ENCODE results near the gene KMT2E. TPM values are rescaled to one million over a fixed set of nuclear protein-coding genes. Genes with fewer than 3 reads are reported as not detected.
"Not testable (repeated sequence)": the region's sequence is repeated elsewhere in the genome, so short reads cannot be mapped to it uniquely, and the experiment has no call there.

Gene KMT2E
- total and polyA plus RNA-seq, 2 donors (not counting 1 experiment from before 2014, with no cell fraction given): 32.4 to 328 TPM

DNA sequence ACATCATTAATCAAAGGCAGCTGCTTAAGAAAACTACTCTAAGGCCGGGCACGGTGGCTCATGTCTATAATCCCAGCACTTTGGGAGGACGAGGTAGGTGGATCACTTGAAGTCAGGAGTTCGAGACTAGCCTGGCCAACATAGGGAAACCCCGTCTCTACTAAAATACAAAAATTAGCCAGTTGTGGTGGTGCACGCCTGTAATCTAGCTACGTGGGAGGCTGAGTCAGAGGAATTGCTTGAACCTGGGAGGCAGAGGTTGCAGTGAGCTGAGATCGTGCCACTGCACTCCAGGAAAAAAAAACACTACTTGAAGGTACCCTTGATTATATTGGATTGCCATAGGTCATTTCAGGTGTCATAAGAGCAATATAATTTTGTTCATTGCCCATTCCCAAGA lies 14.9 kb downstream of the KMT2E start:
- POLR2A ChIA-PET: interaction anchor here (2.8 kb wide), 1 partner anchor 15 kb away, joined by 19 read pairs; the partner anchor contains the start of gene KMT2E
- intact Hi-C loops (cut with micrococcal nuclease); H3K9me3 Mint-ChIP-seq (ENCODE audit: insufficient read depth); ATAC-seq (ENCODE audit: low read depth); DNase-seq; H3K27me3 Mint-ChIP-seq; H2AFZ ChIP-seq (ENCODE audit: insufficient read depth, low read depth, low read length, poor library complexity, severe bottlenecking); H3K9me3 ChIP-seq (ENCODE audit: control extremely low read depth in 1 of 3, control insufficient read depth in 2 of 3, insufficient read depth in 1 of 3, low read length in 2 of 3); H3K9ac ChIP-seq (ENCODE audit: low read length); H3K4me3 ChIP-seq (ENCODE audit: control extremely low read depth in 1 of 5, extremely low read depth in 1 of 5, insufficient read depth in 1 of 5, low read depth in 2 of 5, low read length in 4 of 5); H3K36me3 ChIP-seq (replicated peaks in 1 of 2; ENCODE audit: control extremely low read depth in 1 of 2, control insufficient read depth in 1 of 2, extremely low read depth in 1 of 2, insufficient read depth in 2 of 2, low read length in 1 of 2); H3K27me3 ChIP-seq (replicated peaks in 1 of 4; ENCODE audit: control extremely low read depth in 1 of 4, control insufficient read depth in 3 of 4, insufficient read depth in 4 of 4, low read length in 3 of 4): not testable (repeated sequence)
- H4K20me1 ChIP-seq (ENCODE audit: control insufficient read depth, insufficient read depth, low read length, poor library complexity, severe bottlenecking): peaks cover 85% of the 10 kb centered on the region
- CTCF ChIA-PET: interaction anchor here (0.9 to 3.7 kb wide), 3 partner anchors 12 to 146 kb away, joined by 3 to 28 read pairs (median 4); no protein-coding TSS in a partner anchor
- Mint-ChIP-seq H3K4me3 (peak overlapping the region; percentile 19), H3K27ac (peak overlapping the region; percentile 26), H3K4me1 (peaks cover 77% of the 10 kb centered on the region)
- peak overlapping the region in 1 of 2 donors; percentile 63 for H3K27ac ChIP-seq (ENCODE audit: low read length in 2 of 2)
- WGBS (ENCODE audit: insufficient coverage): 96% methylated on average over 3 of the region's 8 CpGs
- H3K4me1 ChIP-seq (ENCODE audit: control insufficient read depth in 2 of 2, insufficient read depth in 2 of 2, low read length in 2 of 2): peaks cover 44 to 73% of the 10 kb centered on the region in 2 donors
- H3K4me2 ChIP-seq (replicated peaks; ENCODE audit: low read depth, low read length, poor library complexity, severe bottlenecking): peak overlapping the region; percentile 50
- H3K79me2 ChIP-seq (ENCODE audit: control insufficient read depth, insufficient read depth, low read length): peaks cover 100% of the 10 kb centered on the region

DNA sequence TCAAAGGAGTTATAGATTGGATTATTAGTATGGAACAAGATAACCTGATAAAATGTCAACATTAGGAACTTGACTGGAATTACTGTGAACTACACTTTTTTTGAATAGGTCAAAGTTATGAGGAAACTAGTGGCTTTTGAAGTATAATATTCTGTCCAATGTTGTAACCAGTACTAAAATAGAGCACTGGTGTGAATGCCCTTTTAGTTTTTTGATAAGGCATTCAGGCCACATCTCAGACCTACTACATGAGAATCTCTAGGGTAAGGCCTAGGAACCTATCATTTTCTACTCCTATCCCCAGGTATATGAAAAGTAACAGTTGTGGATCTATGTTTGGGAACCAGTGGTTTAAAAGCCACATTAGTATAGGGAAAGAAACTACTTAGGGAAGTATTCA lies 16.4 kb downstream of the KMT2E start:
- H3K27me3 ChIP-seq (replicated peaks in 1 of 4; ENCODE audit: control extremely low read depth in 1 of 4, control insufficient read depth in 3 of 4, insufficient read depth in 4 of 4, low read length in 3 of 4): no peaks in the 10 kb centered on the region
- peaks cover 42 to 64% of the 10 kb centered on the region in 2 donors for H3K4me1 ChIP-seq (ENCODE audit: control insufficient read depth in 2 of 2, insufficient read depth in 2 of 2, low read length in 2 of 2)
- peak overlapping the region; percentile 13 for H3K4me2 ChIP-seq (replicated peaks; ENCODE audit: low read depth, low read length, poor library complexity, severe bottlenecking)
- DNase-seq (no peak), ATAC-seq (ENCODE audit: low read depth) (no peak)
- H3K36me3 ChIP-seq (replicated peaks in 1 of 2; ENCODE audit: control extremely low read depth in 1 of 2, control insufficient read depth in 1 of 2, extremely low read depth in 1 of 2, insufficient read depth in 2 of 2, low read length in 1 of 2): peaks cover 0 to 5% of the 10 kb centered on the region in 2 experiments
- H3K9me3 Mint-ChIP-seq (ENCODE audit: insufficient read depth): peaks cover 2% of the 10 kb centered on the region
- no peak overlapping the region for H3K9ac ChIP-seq (ENCODE audit: low read length)
- H3K4me1 Mint-ChIP-seq: peaks cover 70% of the 10 kb centered on the region
- peaks cover 97% of the 10 kb centered on the region for H3K79me2 ChIP-seq (ENCODE audit: control insufficient read depth, insufficient read depth, low read length)
- no peaks in the 10 kb centered on the region for H3K9me3 ChIP-seq (ENCODE audit: control extremely low read depth in 1 of 3, control insufficient read depth in 2 of 3, insufficient read depth in 1 of 3, low read length in 2 of 3)
- peaks cover 83% of the 10 kb centered on the region for H4K20me1 ChIP-seq (ENCODE audit: control insufficient read depth, insufficient read depth, low read length, poor library complexity, severe bottlenecking)
- CTCF ChIA-PET: interaction anchor here (0.9 kb wide), 1 partner anchor 13 kb away, joined by 3 read pairs; no protein-coding TSS in a partner anchor
- POLR2A ChIA-PET: no interaction called here
- H3K27me3 Mint-ChIP-seq: no peaks in the 10 kb centered on the region
- intact Hi-C loops (cut with micrococcal nuclease): no loop called here
- H3K27ac Mint-ChIP-seq: no peak overlapping the region
- no peak overlapping the region for H2AFZ ChIP-seq (ENCODE audit: insufficient read depth, low read depth, low read length, poor library complexity, severe bottlenecking)
- H3K4me3 Mint-ChIP-seq: no peak overlapping the region
- H3K27ac ChIP-seq (ENCODE audit: low read length in 2 of 2): peak overlapping the region in 1 of 2 donors; percentile 63
- TF ChIP-seq EZH2 (IDR thresholded peaks at IDR 0.05; ENCODE audit: borderline replicate concordance, insufficient read depth, low read depth, low read length, poor library complexity, severe bottlenecking): no peak
- TF ChIP-seq, protein P1, sequence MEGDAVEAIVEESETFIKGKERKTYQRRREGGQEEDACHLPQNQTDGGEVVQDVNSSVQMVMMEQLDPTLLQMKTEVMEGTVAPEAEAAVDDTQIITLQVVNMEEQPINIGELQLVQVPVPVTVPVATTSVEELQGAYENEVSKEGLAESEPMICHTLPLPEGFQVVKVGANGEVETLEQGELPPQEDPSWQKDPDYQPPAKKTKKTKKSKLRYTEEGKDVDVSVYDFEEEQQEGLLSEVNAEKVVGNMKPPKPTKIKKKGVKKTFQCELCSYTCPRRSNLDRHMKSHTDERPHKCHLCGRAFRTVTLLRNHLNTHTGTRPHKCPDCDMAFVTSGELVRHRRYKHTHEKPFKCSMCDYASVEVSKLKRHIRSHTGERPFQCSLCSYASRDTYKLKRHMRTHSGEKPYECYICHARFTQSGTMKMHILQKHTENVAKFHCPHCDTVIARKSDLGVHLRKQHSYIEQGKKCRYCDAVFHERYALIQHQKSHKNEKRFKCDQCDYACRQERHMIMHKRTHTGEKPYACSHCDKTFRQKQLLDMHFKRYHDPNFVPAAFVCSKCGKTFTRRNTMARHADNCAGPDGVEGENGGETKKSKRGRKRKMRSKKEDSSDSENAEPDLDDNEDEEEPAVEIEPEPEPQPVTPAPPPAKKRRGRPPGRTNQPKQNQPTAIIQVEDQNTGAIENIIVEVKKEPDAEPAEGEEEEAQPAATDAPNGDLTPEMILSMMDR (IDR thresholded peaks at IDR 0.05): no peak
- no peak overlapping the region for H3K4me3 ChIP-seq (ENCODE audit: control extremely low read depth in 1 of 5, extremely low read depth in 1 of 5, insufficient read depth in 1 of 5, low read depth in 2 of 5, low read length in 4 of 5)
